ENCODE results near the gene GSTA3.
"Not testable (repeated sequence)": the region's sequence is repeated elsewhere in the genome, so short reads cannot be mapped to it uniquely, and the experiment has no call there.

GSTA3 gene

GRCh38 chr6:52910091-52910490 lies 593 bp upstream of the GSTA3 start:
- DNase-seq (ENCODE audit: low read depth) = no peak

GRCh38 chr6:52909131-52909530 lies 367 bp downstream of the GSTA3 start:
- DNase-seq (ENCODE audit: low read depth) = no peak

GRCh38 chr6:52908526-52908925 lies 972 bp downstream of the GSTA3 start:
- no peak for DNase-seq (ENCODE audit: low read depth)

- DNase-seq (ENCODE audit: low read depth) = no peak
Observed at GRCh38 chr6:52904562-52905279, 4.8 kb downstream of the GSTA3 start.

DNA sequence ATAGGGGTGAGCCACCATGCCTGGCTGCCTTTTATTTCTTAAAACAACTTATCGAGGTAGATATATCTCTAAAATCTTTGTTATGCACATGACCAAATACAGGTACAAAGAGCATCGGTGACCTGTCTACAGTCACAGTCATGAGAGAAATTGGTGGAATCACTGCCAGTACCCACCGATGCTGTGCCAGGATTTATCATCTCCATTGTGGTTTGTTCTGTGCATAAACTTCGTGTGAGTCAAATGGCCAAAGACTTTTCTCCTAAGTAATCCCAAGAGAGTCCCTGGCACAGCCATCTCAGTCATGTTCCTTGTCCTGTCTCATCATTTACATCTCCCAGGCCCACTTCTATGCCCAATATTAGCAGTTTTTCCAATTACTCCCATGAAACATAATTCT lies 9.0 kb downstream of the GSTA3 start:
- DNase-seq (ENCODE audit: low read depth) = no peak

- DNase-seq (ENCODE audit: low read depth) = not testable (repeated sequence)
Observed at GRCh38 chr6:52895790-52896189, 13.7 kb downstream of the GSTA3 start.

- DNase-seq (ENCODE audit: low read depth) = no peak
Observed at GRCh38 chr6:52894285-52894684, 15.2 kb downstream of the GSTA3 start.

- DNase-seq (ENCODE audit: low read depth) = no peak
Observed at GRCh38 chr6:52893803-52894202, 15.7 kb downstream of the GSTA3 start.

- DNase-seq (ENCODE audit: low read depth) = no peak
Observed at GRCh38 chr6:52893221-52893620, 16.3 kb downstream of the GSTA3 start.

DNA sequence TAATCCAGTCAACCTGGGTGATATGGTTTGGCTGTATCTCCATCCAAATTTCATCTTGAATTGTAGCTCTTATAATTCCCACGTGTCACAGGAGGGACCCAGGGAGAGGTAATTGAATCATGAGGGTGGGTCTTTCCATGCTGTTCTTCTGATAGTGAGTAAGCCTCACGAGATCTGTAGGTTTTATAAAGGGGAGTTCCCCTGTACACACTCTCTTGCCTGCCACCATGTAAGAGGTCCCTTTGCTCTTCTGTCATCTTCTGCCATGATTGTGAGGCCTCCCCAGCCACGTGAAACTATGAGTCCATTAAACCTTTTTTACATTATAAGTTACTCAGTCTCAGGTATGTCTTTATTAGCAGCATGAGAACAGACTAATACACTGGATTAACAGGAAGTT lies 19.5 kb downstream of the GSTA3 start:
- DNase-seq (ENCODE audit: low read depth) = no peak

- no peak for DNase-seq (ENCODE audit: low read depth)
Observed at GRCh38 chr6:52887910-52888524, 21.5 kb downstream of the GSTA3 start.

- peak; percentile 52 for DNase-seq (ENCODE audit: low read depth)
Observed at GRCh38 chr6:52881996-52882841, 27.3 kb downstream of the GSTA3 start.

GRCh38 chr6:52881662-52881995 lies 27.9 kb downstream of the GSTA3 start:
- DNase-seq (ENCODE audit: low read depth) = no peak

- no peak for DNase-seq (ENCODE audit: low read depth)
Observed at GRCh38 chr6:52877786-52878185, 31.7 kb downstream of the GSTA3 start.

DNA sequence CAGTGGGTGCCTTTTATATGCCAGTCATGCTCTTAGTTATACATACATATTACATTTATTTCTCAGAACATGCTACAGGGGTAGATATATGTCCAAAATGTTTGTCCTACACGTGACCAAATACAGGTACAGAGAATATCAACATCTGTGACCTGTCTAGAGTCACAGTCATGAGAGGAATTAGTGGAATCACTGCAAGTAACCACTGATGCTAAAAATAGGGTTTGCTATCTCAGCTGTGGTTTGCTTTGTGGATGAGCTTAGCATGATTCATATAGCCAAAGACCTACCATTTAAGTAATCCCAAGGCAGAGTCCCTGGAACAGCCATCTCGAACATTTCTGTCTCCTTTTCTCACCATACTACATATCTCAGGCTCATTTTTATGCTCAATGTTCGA lies 32.3 kb downstream of the GSTA3 start:
- no peak for DNase-seq (ENCODE audit: low read depth)

GRCh38 chr6:52876056-52876787 lies 33.3 kb downstream of the GSTA3 start:
- no peak for DNase-seq (ENCODE audit: low read depth)

GRCh38 chr6:52872031-52872430 lies 37.5 kb downstream of the GSTA3 start:
- no peak for DNase-seq (ENCODE audit: low read depth)

- no peak for DNase-seq (ENCODE audit: low read depth)
Observed at GRCh38 chr6:52871621-52872020, 37.9 kb downstream of the GSTA3 start.

- DNase-seq (ENCODE audit: low read depth) = not testable (repeated sequence)
Observed at GRCh38 chr6:52870335-52871091, 39.0 kb downstream of the GSTA3 start.

GRCh38 chr6:52868899-52869298 lies 40.6 kb downstream of the GSTA3 start:
- DNase-seq (ENCODE audit: low read depth) = not testable (repeated sequence)

DNA sequence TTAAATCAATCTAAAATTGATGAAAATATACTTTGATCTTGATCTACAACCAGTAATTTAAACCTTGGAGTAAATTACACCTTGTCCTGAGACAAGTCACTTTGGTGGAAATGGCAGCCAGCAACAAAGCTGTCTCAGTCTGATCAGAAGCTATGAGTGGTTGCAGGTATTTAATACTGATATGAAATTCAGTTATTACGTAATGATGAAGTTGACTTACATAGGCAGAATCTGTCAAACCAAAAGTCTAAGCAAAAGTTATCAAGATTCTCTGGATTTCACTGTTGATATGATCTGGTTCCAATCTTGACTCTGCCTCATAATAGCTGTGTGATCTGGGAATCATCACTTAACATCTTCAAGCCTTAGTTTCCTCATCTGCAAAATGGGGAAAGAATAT lies 41.3 kb downstream of the GSTA3 start:
- no peak for DNase-seq (ENCODE audit: low read depth)

- DNase-seq (ENCODE audit: low read depth) = not testable (repeated sequence)
Observed at GRCh38 chr6:52861151-52861550, 48.3 kb downstream of the GSTA3 start.

Data from stimulated activated CD4-positive, alpha-beta T cell treated with anti-CD3 and anti-CD28 coated beads, Interleukin-2, amount 100 ng/mL, for 4 hours (primary cell).